HG03575 (cell line): Measurements from ENCODE around the gene AK8.

Source experiments
- ATAC-seq: cut with Tn5 transposase; IDR thresholded peaks from one replicate; pipeline ENCODE4 v1.9.1; 2021; ENCODE audit not compliant: unreplicated experiment, insufficient number of reproducible peaks, low FRiP score; ENCODE audit errors: extremely low read depth

Gene AK8

GRCh38 chr9:132894346-132894745 lies 16.3 kb upstream of the AK8 start:
- no peak for ATAC-seq

- no peak for ATAC-seq
Measured at GRCh38 chr9:132892400-132892799, 14.3 kb upstream of the AK8 start.

GRCh38 chr9:132888151-132888550 lies 10.1 kb upstream of the AK8 start:
- no peak for ATAC-seq

- ATAC-seq = no peak
Measured at GRCh38 chr9:132887181-132888120, 9.4 kb upstream of the AK8 start.

- ATAC-seq = no peak
Measured at GRCh38 chr9:132886334-132886725, 8.2 kb upstream of the AK8 start.

- ATAC-seq = no peak
Measured at GRCh38 chr9:132885720-132886333, 7.7 kb upstream of the AK8 start.

- no peak for ATAC-seq
Measured at GRCh38 chr9:132883349-132884294, 5.5 kb upstream of the AK8 start.

- ATAC-seq = no peak
Measured at GRCh38 chr9:132882616-132883015, 4.5 kb upstream of the AK8 start.

- ATAC-seq = no peak
Measured at GRCh38 chr9:132881826-132882225, 3.7 kb upstream of the AK8 start.

GRCh38 chr9:132880324-132880661 lies 2.2 kb upstream of the AK8 start:
- no peak for ATAC-seq

- no peak for ATAC-seq
Measured at GRCh38 chr9:132879457-132880323, 1.6 kb upstream of the AK8 start.

- ATAC-seq = no peak
Measured at GRCh38 chr9:132878695-132879456, 792 bp upstream of the AK8 start, which contains the start of gene SPACA9. Gene SPACA9, plus strand, starts transcription at chr9:132878898. Its CDS starts 5,050 bp downstream, at chr9:132883948.

- ATAC-seq = no peak
Measured at GRCh38 chr9:132877458-132877823, 643 bp downstream of the AK8 start.

- no peak for ATAC-seq
Measured at GRCh38 chr9:132876849-132877248, 1.2 kb downstream of the AK8 start.

GRCh38 chr9:132875159-132875558 lies 2.9 kb downstream of the AK8 start:
- no peak for ATAC-seq

GRCh38 chr9:132873403-132873802 lies 4.7 kb downstream of the AK8 start:
- no peak for ATAC-seq

- ATAC-seq = no peak
Measured at GRCh38 chr9:132869266-132869665, 8.8 kb downstream of the AK8 start.

- no peak for ATAC-seq
Measured at GRCh38 chr9:132866898-132867297, 11.2 kb downstream of the AK8 start.
